PC-3 (cell line): Measurements from ENCODE around the gene GDF11. TPM values are rescaled to one million over a fixed set of nuclear protein-coding genes. Genes with fewer than 3 reads are reported as not detected.

Experiments used
- ATAC-seq: fragments of 200-7000 bp; cut with Tn5 transposase; 2 replicates; pipeline ENCODE4 v1.9.1; 2020; ENCODE audit warnings: mild to moderate bottlenecking, moderate library complexity
- BruUV-seq: library from RNA; stranded (reverse); fragments of 400-500 nt; replicated peaks from 2 replicates; lab custom pipeline; 2021; lab: Mats Ljungman, UMichigan
- CTCF ChIA-PET: fragments of 300-600 bp; sonication (Branson Sonifier 250); formaldehyde crosslinking; loops from one replicate; lab custom pipeline; 2022; ENCODE audit warnings: antibody characterized with exemption; lab: Charles Lee
- POLR2A ChIA-PET: fragments of 300-600 bp; sonication (Branson Sonifier 250); formaldehyde crosslinking; loops from one replicate; lab custom pipeline; 2022; ENCODE audit warnings: antibody characterized with exemption; ENCODE audit not compliant: unreplicated experiment; lab: Charles Lee
- DNase-seq: peaks from one replicate; pipeline ENCODE4 v3.0.0-alpha.2; 2015
- H2AFZ ChIP-seq: fragments of 300-600 bp; sonication (generic); 2 replicates; pipeline ENCODE4 v1.6.0; 2016; ENCODE audit warnings: antibody characterized with exemption, low read length
- H3F3A ChIP-seq: fragments of 300-600 bp; sonication (generic); one replicate; pipeline ENCODE4 v1.6.0; 2017; ENCODE audit warnings: antibody characterized with exemption, low read length, control low read depth, mild to moderate bottlenecking; ENCODE audit not compliant: unreplicated experiment
- H3K27ac ChIP-seq: fragments of 300-600 bp; sonication (generic); 2 replicates; pipeline ENCODE4 v1.5.1; 2016; ENCODE audit warnings: mild to moderate bottlenecking, low read length
- H3K27me3 ChIP-seq: fragments of 300-600 bp; sonication (generic); 2 replicates; pipeline ENCODE4 v1.6.1; 2016; ENCODE audit warnings: low read length, mixed read lengths
- H3K36me3 ChIP-seq: fragments of 300-600 bp; sonication (generic); 2 replicates; pipeline ENCODE4 v1.6.1; 2016; ENCODE audit warnings: low read depth, mixed run types, low read length, mixed read lengths
- H3K4me1 ChIP-seq: fragments of 300-600 bp; sonication (generic); 2 replicates; pipeline ENCODE4 v1.5.1; 2016; ENCODE audit warnings: low read length; ENCODE audit not compliant: insufficient read depth
- H3K4me2 ChIP-seq: fragments of 300-600 bp; sonication (generic); 2 replicates; pipeline ENCODE4 v1.6.0; 2016; ENCODE audit warnings: low read length
- H3K4me3 ChIP-seq: fragments of 300-600 bp; sonication (generic); 2 replicates; pipeline ENCODE4 v1.5.1; 2016; ENCODE audit warnings: mild to moderate bottlenecking, low read length, mixed read lengths
- H3K79me2 ChIP-seq: fragments of 300-600 bp; sonication (generic); 2 replicates; pipeline ENCODE4 v1.6.1; 2017; ENCODE audit warnings: low read length, mixed read lengths
- H3K9ac ChIP-seq: fragments of 300-600 bp; sonication (generic); 2 replicates; pipeline ENCODE4 v1.6.0; 2016; ENCODE audit warnings: mild to moderate bottlenecking, low read length
- H3K9me2 ChIP-seq: fragments of 300-600 bp; sonication (generic); replicated peaks from 2 replicates; pipeline ENCODE4 v1.6.1; 2016; ENCODE audit warnings: mixed run types, low read length, mixed read lengths
- H3K9me3 ChIP-seq: fragments of 300-600 bp; sonication (generic); 2 replicates; pipeline ENCODE4 v1.6.1; 2016; ENCODE audit warnings: low read length, mixed read lengths
- H4K20me1 ChIP-seq: fragments of 300-600 bp; sonication (generic); 2 replicates; pipeline ENCODE4 v1.6.1; 2016; ENCODE audit warnings: low read length, mixed read lengths
- CTCF ChIP-seq: fragments of 300-600 bp; sonication (generic); conservative IDR thresholded peaks from 2 replicates; pipeline ENCODE4 v1.5.1; 2017; ENCODE audit warnings: antibody characterized with exemption, low read depth, mild to moderate bottlenecking, low read length
- EZH2 ChIP-seq: fragments of 300-600 bp; sonication (generic); IDR thresholded peaks from one replicate; pipeline ENCODE4 v1.6.1; 2017; ENCODE audit warnings: antibody characterized with exemption, mild to moderate bottlenecking, low read length; ENCODE audit not compliant: unreplicated experiment
- EZH2phosphoT487 ChIP-seq: fragments of 300-600 bp; sonication (generic); IDR thresholded peaks from 2 replicates; pipeline ENCODE4 v1.6.1; 2018; ENCODE audit warnings: mild to moderate bottlenecking, antibody characterized with exemption, low read length, borderline replicate concordance
- intact Hi-C: fragments of 100-400 bp; cut with micrococcal nuclease; formaldehyde crosslinking; loops from 2 replicates; pipeline ENCODE4 v1.9.0; 2023
- total RNA-seq: library from RNA; depleted of rRNA; stranded (reverse); fragments of >200 nt; gene quantifications from 2 replicates; pipeline ENCODE4 v1.2.3, GENCODE V29; 2014; rRNA removed

GDF11 gene
- total RNA-seq, 1 experiment from 2014 or later = 7.1 TPM

DNA sequence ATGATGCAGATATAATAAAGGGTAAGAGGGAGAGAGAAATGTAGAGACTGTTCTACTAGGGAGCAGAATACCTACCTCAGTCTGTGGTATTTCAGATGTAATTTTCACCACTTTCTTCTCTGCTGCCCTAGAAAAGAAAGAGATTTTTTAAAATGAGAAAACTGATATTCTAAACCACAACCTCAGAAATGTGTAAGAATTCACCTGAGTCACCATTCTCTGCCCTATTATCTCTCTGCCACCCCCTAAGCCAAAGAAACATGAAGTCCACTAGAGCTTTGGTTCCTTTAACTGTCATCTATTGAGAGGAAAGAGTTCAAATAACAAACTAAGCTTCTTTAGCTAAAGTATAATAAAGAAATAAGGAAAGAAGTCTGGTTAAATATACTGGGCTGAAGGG lies 53.0 kb downstream of the GDF11 start:
- no peaks in the 10 kb centered on the region for H3K4me1 ChIP-seq
- H3K4me3 ChIP-seq = no peak overlapping the region
- peaks cover 69% of the 10 kb centered on the region for H3K36me3 ChIP-seq
- no peak for ATAC-seq
- H3F3A ChIP-seq = no peaks in the 10 kb centered on the region
- no peak overlapping the region for H3K27ac ChIP-seq
- H3K27me3 ChIP-seq = no peaks in the 10 kb centered on the region
- H3K9ac ChIP-seq = no peak overlapping the region
- no TSS peak for BruUV-seq
- ChIA-PET CTCF (no interaction called here), POLR2A (no interaction called here)
- H4K20me1 ChIP-seq = no peaks in the 10 kb centered on the region
- intact Hi-C loops = no loop called here
- H3K79me2 ChIP-seq = no peaks in the 10 kb centered on the region
- no peaks in the 10 kb centered on the region for H3K9me3 ChIP-seq
- no peak for DNase-seq
- no peak overlapping the region for H3K4me2 ChIP-seq
- TF ChIP-seq CTCF (no peak), EZH2 (no peak), EZH2phosphoT487 (no peak)
- no peak overlapping the region for H2AFZ ChIP-seq
- no peaks in the 10 kb centered on the region for H3K9me2 ChIP-seq

GRCh38 chr12:55797068-55797467 lies 54.1 kb downstream of the GDF11 start:
- H3K9ac ChIP-seq = no peak overlapping the region
- H3K27ac ChIP-seq = no peak overlapping the region
- H3K9me2 ChIP-seq = no peaks in the 10 kb centered on the region
- no peak overlapping the region for H3K4me3 ChIP-seq
- ATAC-seq = no peak
- H3K4me2 ChIP-seq = no peak overlapping the region
- H3K79me2 ChIP-seq = no peaks in the 10 kb centered on the region
- DNase-seq = peak; percentile 47
- H3K9me3 ChIP-seq = no peaks in the 10 kb centered on the region
- H3K4me1 ChIP-seq = no peaks in the 10 kb centered on the region
- no peaks in the 10 kb centered on the region for H4K20me1 ChIP-seq
- H3F3A ChIP-seq = no peaks in the 10 kb centered on the region
- POLR2A ChIA-PET = no interaction called here
- no peaks in the 10 kb centered on the region for H3K27me3 ChIP-seq
- TF ChIP-seq CTCF = peak; percentile 68
- TF ChIP-seq EZH2phosphoT487 = no peak
- intact Hi-C loops = loop anchor here (1.0 kb wide), 1 partner anchor 58 kb away; no protein-coding TSS in a partner anchor
- no peak overlapping the region for H2AFZ ChIP-seq
- peaks cover 76% of the 10 kb centered on the region for H3K36me3 ChIP-seq
- CTCF ChIA-PET = interaction anchor here (0.6 to 0.8 kb wide), 2 partner anchors 58 to 67 kb away, joined by 3 to 8 read pairs; no protein-coding TSS in a partner anchor
- no TSS peak for BruUV-seq

DNA sequence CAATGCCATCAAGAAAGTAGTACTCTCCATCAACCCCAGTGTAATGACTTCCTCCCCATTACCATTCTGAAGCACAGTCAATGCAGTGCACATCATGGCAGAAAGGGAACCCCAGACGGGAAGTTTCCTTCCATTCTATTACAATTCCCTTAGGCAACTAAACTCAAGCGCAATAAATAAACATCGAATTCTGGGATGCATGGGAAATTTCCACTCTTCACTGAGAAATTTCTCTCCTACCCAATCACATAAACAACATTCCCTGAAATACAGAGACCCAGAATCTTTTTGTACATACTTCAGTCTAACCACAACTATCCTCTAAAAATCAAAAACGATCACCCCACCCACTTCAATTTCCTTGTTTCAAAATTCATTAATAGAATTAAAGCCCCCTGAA lies 54.6 kb downstream of the GDF11 start:
- no peak overlapping the region for H3K27ac ChIP-seq
- no peak overlapping the region for H3K9ac ChIP-seq
- DNase-seq = no peak
- TF ChIP-seq CTCF (no peak), EZH2 (no peak)
- ChIA-PET POLR2A (no interaction called here), CTCF (interaction anchor here (0.6 to 0.8 kb wide), 2 partner anchors 59 to 68 kb away, joined by 3 to 8 read pairs; no protein-coding TSS in a partner anchor)
- no peaks in the 10 kb centered on the region for H3K27me3 ChIP-seq
- H2AFZ ChIP-seq = no peak overlapping the region
- H3K4me1 ChIP-seq = no peaks in the 10 kb centered on the region
- H4K20me1 ChIP-seq = no peaks in the 10 kb centered on the region
- intact Hi-C loops = loop anchor here (1.0 kb wide), 1 partner anchor 58 kb away; no protein-coding TSS in a partner anchor
- no TSS peak for BruUV-seq
- no peaks in the 10 kb centered on the region for H3K9me3 ChIP-seq
- ATAC-seq = no peak
- peaks cover 76% of the 10 kb centered on the region for H3K36me3 ChIP-seq
- no peak overlapping the region for H3K4me3 ChIP-seq
- no peaks in the 10 kb centered on the region for H3F3A ChIP-seq
- no peaks in the 10 kb centered on the region for H3K79me2 ChIP-seq
- H3K9me2 ChIP-seq = no peaks in the 10 kb centered on the region
- no peak overlapping the region for H3K4me2 ChIP-seq

Other genes starting within 250 kb of the GDF11 start
- not detected in 2 replicates for gene OR6C4, start 193.5 kb upstream of the GDF11 start, total RNA-seq
- gene OR2AP1, start 170.7 kb upstream of the GDF11 start, total RNA-seq = not detected in 2 replicates
- not detected in 2 replicates for gene OR10P1, start 106.2 kb upstream of the GDF11 start, total RNA-seq
- 4.4 and 9.7 TPM in 2 replicates for gene ITGA7, start 35.2 kb upstream of the GDF11 start, total RNA-seq
- gene BLOC1S1, start 27.1 kb upstream of the GDF11 start, total RNA-seq = 63.5 and 90.8 TPM in 2 replicates
- 4.6 and 5.1 TPM in 2 replicates for gene RDH5, start 22.7 kb upstream of the GDF11 start, total RNA-seq
- gene CD63, start 14.1 kb upstream of the GDF11 start, total RNA-seq = 784 and 869 TPM in 2 replicates
- gene SARNP, start 74.6 kb downstream of the GDF11 start, total RNA-seq = 103 and 108 TPM in 2 replicates
- gene ORMDL2, start 74.9 kb downstream of the GDF11 start, total RNA-seq = 19.2 and 30.6 TPM in 2 replicates
- gene DNAJC14, start 86.5 kb downstream of the GDF11 start, total RNA-seq = 45.1 and 47.4 TPM in 2 replicates
- gene MMP19, start 99.8 kb downstream of the GDF11 start, total RNA-seq = 0.04 and 0.17 TPM in 2 replicates
- 39.0 and 42.9 TPM in 2 replicates for gene PYM1, start 184.8 kb downstream of the GDF11 start, total RNA-seq
- gene DGKA, start 188.0 kb downstream of the GDF11 start, total RNA-seq = 27.2 and 41.5 TPM in 2 replicates
- gene PMEL, start 222.9 kb downstream of the GDF11 start, total RNA-seq = 0.35 and 2.0 TPM in 2 replicates
- gene CDK2, start 223.7 kb downstream of the GDF11 start, total RNA-seq = 63.0 and 68.2 TPM in 2 replicates
- 48.8 and 50.6 TPM in 2 replicates for gene RAB5B, start 231.0 kb downstream of the GDF11 start, total RNA-seq